MCF 10A (cell line): ENCODE results near the gene MLKL. TPM values are rescaled to one million over a fixed set of nuclear protein-coding genes. Genes with fewer than 3 reads are reported as not detected.

Experiments used
- BruUV-seq: library from RNA; stranded (reverse); fragments of 400-500 nt; replicated peaks from 2 replicates; lab custom pipeline; 2021; lab: Mats Ljungman, UMichigan
- CTCF ChIA-PET: fragments of 300-600 bp; sonication (Branson Sonifier 250); formaldehyde crosslinking; extraction: SDS; loops from one replicate; lab custom pipeline; 2021; ENCODE audit warnings: antibody characterized with exemption, inconsistent platforms; lab: Yijun Ruan, JAX
- POLR2A ChIA-PET: fragments of 300-600, 350-650 bp; sonication (Branson Sonifier 250); formaldehyde crosslinking; extraction: SDS; loops from one replicate; lab custom pipeline; 2020; ENCODE audit warnings: antibody characterized with exemption, inconsistent platforms; lab: Yijun Ruan, JAX
- DNase-seq: peaks from one replicate; pipeline ENCODE4 v3.0.0-alpha.2; 2018; ENCODE audit not compliant: unreplicated experiment
- H3K27ac Mint-ChIP-seq: one replicate; pipeline ENCODE4 v1.8.0; 2022; ENCODE audit warnings: mild to moderate bottlenecking, low read depth, mixed read lengths; ENCODE audit not compliant: unreplicated experiment
- H3K27me3 Mint-ChIP-seq: one replicate; pipeline ENCODE4 v1.8.0; 2022; ENCODE audit warnings: mixed read lengths; ENCODE audit not compliant: insufficient read depth, unreplicated experiment
- H3K36me3 Mint-ChIP-seq: one replicate; pipeline ENCODE4 v1.8.0; 2022; ENCODE audit warnings: mild to moderate bottlenecking, moderate library complexity, mixed read lengths; ENCODE audit not compliant: insufficient read depth, unreplicated experiment
- H3K4me1 Mint-ChIP-seq: one replicate; pipeline ENCODE4 v1.8.0; 2022; ENCODE audit warnings: mixed read lengths; ENCODE audit not compliant: insufficient read depth, unreplicated experiment
- H3K4me3 Mint-ChIP-seq: one replicate; pipeline ENCODE4 v1.8.0; 2022; ENCODE audit warnings: mild to moderate bottlenecking, moderate library complexity, mixed read lengths; ENCODE audit not compliant: unreplicated experiment
- H3K9me3 Mint-ChIP-seq: one replicate; pipeline ENCODE4 v1.8.0; 2022; ENCODE audit warnings: mixed read lengths; ENCODE audit not compliant: unreplicated experiment
- intact Hi-C: fragments of 100-400 bp; cut with micrococcal nuclease; formaldehyde crosslinking; loops from 2 replicates; pipeline ENCODE4 v1.14.1; 2022
- total RNA-seq: library from RNA; stranded (reverse); gene quantifications from 2 replicates; pipeline ENCODE4 v1.2.3, GENCODE V29; 2022
- TF ChIP-seq, protein P1 (sequence below): fragments of 200-600 bp; IDR thresholded peaks from one replicate; pipeline ENCODE4 v1.8.0; 2022; ENCODE audit warnings: antibody characterized with exemption, mild to moderate bottlenecking; ENCODE audit not compliant: unreplicated experiment

The MLKL gene
- total RNA-seq, 1 experiment from 2014 or later = 14.2 TPM

- Mint-ChIP-seq H3K9me3 (no peaks in the 10 kb centered on the region), H3K27ac (peak overlapping the region; percentile 97), H3K4me3 (peak overlapping the region; percentile 89), H3K36me3 (peaks cover 35% of the 10 kb centered on the region), H3K27me3 (no peaks in the 10 kb centered on the region), H3K4me1 (peaks cover 5% of the 10 kb centered on the region)
- ChIA-PET CTCF (interaction anchor here (0.8 to 1.7 kb wide), 2 partner anchors 15 to 44 kb away, joined by 3 to 4 read pairs; no protein-coding TSS in a partner anchor), POLR2A (interaction anchor here (1.3 to 3.6 kb wide), 7 partner anchors 8 to 204 kb away, joined by 5 to 33 read pairs (median 9); partner anchors contain the start of genes GLG1 and MLKL)
- intact Hi-C loops = no loop called here
- no peak for DNase-seq
- BruUV-seq = no TSS peak
- TF ChIP-seq, protein P1, sequence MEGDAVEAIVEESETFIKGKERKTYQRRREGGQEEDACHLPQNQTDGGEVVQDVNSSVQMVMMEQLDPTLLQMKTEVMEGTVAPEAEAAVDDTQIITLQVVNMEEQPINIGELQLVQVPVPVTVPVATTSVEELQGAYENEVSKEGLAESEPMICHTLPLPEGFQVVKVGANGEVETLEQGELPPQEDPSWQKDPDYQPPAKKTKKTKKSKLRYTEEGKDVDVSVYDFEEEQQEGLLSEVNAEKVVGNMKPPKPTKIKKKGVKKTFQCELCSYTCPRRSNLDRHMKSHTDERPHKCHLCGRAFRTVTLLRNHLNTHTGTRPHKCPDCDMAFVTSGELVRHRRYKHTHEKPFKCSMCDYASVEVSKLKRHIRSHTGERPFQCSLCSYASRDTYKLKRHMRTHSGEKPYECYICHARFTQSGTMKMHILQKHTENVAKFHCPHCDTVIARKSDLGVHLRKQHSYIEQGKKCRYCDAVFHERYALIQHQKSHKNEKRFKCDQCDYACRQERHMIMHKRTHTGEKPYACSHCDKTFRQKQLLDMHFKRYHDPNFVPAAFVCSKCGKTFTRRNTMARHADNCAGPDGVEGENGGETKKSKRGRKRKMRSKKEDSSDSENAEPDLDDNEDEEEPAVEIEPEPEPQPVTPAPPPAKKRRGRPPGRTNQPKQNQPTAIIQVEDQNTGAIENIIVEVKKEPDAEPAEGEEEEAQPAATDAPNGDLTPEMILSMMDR = no peak
These were observed 34.6 kb downstream of the MLKL start for GRCh38 chr16:74666010-74666421.

- CTCF ChIA-PET = interaction anchor here (1.2 to 1.3 kb wide), 2 partner anchors 10 to 202 kb away, joined by 3 read pairs; no protein-coding TSS in a partner anchor
- Mint-ChIP-seq H3K36me3 (peaks cover 75% of the 10 kb centered on the region), H3K4me3 (no peak overlapping the region), H3K27ac (no peak overlapping the region), H3K27me3 (no peaks in the 10 kb centered on the region), H3K4me1 (no peaks in the 10 kb centered on the region), H3K9me3 (no peaks in the 10 kb centered on the region)
- BruUV-seq = no TSS peak
- DNase-seq = no peak
- POLR2A ChIA-PET = interaction anchor here (0.6 kb wide), 1 partner anchor 12 kb away, joined by 3 read pairs; no protein-coding TSS in a partner anchor
- TF ChIP-seq, protein P1 = no peak
- intact Hi-C loops = no loop called here
These were observed 39.6 kb downstream of the MLKL start for GRCh38 chr16:74661064-74661463.

DNA sequence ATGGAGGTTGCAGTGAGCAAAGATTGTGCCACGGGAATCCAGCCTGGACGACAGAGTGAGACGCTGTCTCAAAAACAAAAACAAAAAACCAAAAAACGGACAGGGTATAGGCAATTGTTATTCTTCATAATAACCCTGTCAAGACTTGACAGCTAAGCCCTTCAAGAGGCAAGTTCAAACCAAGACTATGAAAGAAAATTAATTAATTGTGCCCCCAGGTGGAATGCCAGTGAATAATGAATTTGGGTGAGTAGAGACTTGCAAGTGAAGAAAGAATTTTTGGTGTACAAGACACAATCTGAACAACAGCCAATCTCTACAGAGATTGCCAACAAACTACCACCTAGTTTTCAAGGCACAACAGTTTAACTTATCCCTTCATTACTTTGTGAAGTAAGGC is 40.3 kb downstream of the MLKL start:
- ChIA-PET POLR2A (no interaction called here), CTCF (interaction anchor here (0.6 to 1.2 kb wide), 2 partner anchors 14 to 539 kb away, joined by 3 read pairs; no protein-coding TSS in a partner anchor)
- Mint-ChIP-seq H3K27ac (no peak overlapping the region), H3K36me3 (peaks cover 75% of the 10 kb centered on the region), H3K9me3 (no peaks in the 10 kb centered on the region), H3K4me1 (no peaks in the 10 kb centered on the region), H3K27me3 (no peaks in the 10 kb centered on the region), H3K4me3 (no peak overlapping the region)
- no TSS peak for BruUV-seq
- no peak for DNase-seq
- TF ChIP-seq, protein P1 = no peak
- intact Hi-C loops = no loop called here

- CTCF ChIA-PET = interaction anchor here (0.7 to 2.1 kb wide), 4 partner anchors 8 to 540 kb away, joined by 3 to 11 read pairs (median 3); no protein-coding TSS in a partner anchor
- H3K9me3 Mint-ChIP-seq = no peaks in the 10 kb centered on the region
- no peak overlapping the region for H3K27ac Mint-ChIP-seq
- peaks cover 68% of the 10 kb centered on the region for H3K36me3 Mint-ChIP-seq
- no TSS peak for BruUV-seq
- H3K27me3 Mint-ChIP-seq = no peaks in the 10 kb centered on the region
- H3K4me3 Mint-ChIP-seq = no peak overlapping the region
- POLR2A ChIA-PET = interaction anchor here (1.6 to 2.6 kb wide), 2 partner anchors 8 to 23 kb away, joined by 3 to 9 read pairs; partner anchors contain the start of gene RFWD3
- TF ChIP-seq, protein P1 = no peak
- intact Hi-C loops = no loop called here
- no peak for DNase-seq
- H3K4me1 Mint-ChIP-seq = peaks cover 9% of the 10 kb centered on the region
These were observed 41.6 kb downstream of the MLKL start for GRCh38 chr16:74659041-74659440.
